Loucy (cell line): ENCODE data around the gene FBXW8.

ENCODE experiments used
- CTCF ChIP-seq: fragments of 200-600 bp; sonication (generic); conservative IDR thresholded peaks from 2 replicates; pipeline ENCODE4 v1.5.1; 2014; ENCODE audit warnings: mild to moderate bottlenecking, antibody characterized with exemption, low read length
- EZH2phosphoT487 ChIP-seq: fragments of 200-600 bp; IDR thresholded peaks from 2 replicates; pipeline ENCODE4 v1.6.1; 2018; ENCODE audit warnings: antibody characterized with exemption, mild to moderate bottlenecking, moderate library complexity, borderline replicate concordance

GRCh38 chr12:117063162-117063911, 152.6 kb downstream of the FBXW8 start:
- TF ChIP-seq CTCF: no peak
- no peak for TF ChIP-seq EZH2phosphoT487
